GM21381 (cell line): ENCODE measurements around the gene RB1.
"Not testable (repeated sequence)": the region's sequence is repeated elsewhere in the genome, so short reads cannot be mapped to it uniquely, and the experiment has no call there.

ENCODE experiments used
- ATAC-seq: cut with Tn5 transposase; IDR thresholded peaks from one replicate; pipeline ENCODE4 v1.9.1; 2021; ENCODE audit warnings: mild to moderate bottlenecking, moderate library complexity; ENCODE audit not compliant: unreplicated experiment

The RB1 gene

DNA sequence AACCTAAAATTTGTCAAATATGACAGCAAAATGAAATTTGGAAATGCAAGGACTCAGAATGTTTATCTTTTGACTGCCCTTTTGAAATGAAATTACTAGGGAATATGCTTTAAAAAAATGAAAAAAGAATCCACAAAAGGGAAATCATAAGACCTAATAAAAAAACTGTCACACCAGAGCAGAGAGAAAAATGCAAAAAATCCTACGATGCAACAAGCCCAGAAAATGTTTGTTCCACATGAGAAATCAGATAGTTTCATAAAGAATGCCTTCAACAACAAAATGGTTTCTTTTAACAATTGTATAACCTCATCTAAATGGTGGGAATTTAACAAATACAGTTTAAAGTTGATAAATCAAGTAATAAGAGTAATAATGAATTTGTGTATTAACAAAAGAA, 101.4 kb downstream of the RB1 start:
- no peak for ATAC-seq

DNA sequence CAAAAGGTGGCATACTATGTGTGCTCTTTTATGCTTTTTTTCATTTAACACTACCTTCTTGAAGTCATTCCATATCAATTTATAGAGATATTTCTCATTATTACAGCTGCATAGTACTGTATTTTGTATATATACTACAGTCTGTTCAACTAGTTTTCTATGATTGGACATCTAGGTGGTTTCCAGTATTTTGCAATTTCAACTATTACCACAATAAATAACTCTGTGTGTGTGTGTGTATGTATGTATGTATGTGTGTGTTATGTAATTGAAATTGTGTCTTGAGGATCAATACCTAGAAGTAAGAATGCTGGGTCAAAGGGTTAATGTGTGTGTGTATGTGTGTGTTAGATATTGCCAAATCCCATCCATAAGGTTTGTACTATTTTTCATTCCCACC, 102.3 kb downstream of the RB1 start:
- no peak for ATAC-seq

- no peak for ATAC-seq
These were observed 106.6 kb downstream of the RB1 start for GRCh38 chr13:48410199-48410598.

DNA sequence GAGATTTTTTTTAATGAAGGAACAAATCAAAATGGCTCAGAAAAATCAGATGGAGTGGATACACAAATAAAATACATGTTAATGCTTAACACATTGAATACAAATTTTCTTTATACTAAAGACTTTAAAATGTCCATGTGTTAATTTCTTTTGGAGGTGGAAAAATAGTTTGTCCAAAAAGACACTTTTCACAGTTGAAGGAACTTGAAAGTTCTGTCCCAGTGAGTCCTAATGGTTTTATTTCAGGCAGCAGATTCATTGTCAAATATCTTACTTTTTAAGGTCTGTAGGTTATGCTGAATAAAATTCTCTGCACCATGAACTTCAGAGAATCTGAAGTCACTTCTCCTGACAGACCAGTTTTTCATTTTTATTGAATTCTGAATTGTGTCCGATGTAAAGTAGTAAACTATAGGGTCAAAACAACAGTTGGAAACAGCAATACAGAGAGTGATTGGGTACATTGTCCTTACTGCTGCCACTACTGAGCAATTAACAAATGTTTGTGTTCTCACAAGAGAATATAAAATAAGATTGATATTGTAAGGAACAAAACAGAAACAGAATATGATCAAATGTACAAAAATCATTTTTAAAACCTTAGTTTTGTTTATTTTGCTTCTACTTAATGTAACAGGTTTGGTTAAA, 107.7 kb downstream of the RB1 start:
- no peak for ATAC-seq

DNA sequence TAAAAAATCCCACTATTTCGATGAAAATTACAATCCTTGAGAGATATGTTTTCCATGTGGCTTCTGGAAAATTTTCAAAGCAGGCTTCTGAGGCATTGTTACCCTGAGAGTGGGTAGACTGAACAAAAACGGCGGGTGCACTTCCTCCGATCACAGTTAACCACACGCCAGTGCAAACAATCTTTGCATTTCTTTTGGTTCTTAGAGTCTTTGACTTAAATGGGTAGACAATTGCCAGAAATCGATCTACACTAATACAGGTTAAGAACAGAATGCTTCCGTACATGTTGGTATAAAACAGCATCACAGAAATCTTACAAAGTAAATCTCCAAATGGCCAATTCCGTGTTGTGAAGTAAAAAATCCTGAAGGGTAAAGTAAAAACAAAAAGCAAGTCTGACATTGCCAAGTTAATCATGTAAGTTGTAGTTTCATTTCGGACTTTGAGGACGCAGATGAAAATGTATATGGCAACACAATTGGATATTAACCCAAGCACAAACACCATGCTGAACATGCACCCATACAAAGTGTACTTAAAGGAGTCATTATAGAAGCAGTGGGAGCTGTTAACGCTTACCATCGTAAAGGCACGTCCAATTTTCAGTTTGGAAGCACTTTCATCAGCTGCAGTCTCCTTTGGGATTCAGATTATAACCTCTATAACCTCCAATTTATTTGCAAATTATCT, 108.4 kb downstream of the RB1 start:
- ATAC-seq, result no peak

GRCh38 chr13:48412881-48413351, 109.4 kb downstream of the RB1 start, which contains the start of gene LPAR6:
LPAR6 (minus strand) TSS chr13:48413113; CDS start chr13:48412423, 690 bp downstream.
- ATAC-seq, result no peak

DNA sequence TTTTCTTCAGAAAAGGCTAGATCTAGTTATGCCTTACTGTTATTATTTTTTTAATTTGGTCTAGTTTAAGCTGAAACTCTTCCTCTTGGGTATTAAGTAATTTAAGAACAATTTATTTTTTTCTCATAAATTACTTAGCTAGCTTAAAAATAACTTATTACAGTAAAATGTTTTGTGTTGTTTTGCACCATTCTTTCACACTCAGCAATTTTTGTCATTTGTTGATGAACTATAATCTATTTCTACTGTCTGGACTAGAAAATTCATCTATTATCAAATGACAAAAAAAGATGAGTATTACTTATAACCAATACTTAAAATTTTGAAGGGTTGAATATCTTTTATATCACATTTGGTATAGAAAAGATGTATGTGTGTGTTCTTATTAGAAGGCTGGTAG, 111.0 kb downstream of the RB1 start:
- no peak for ATAC-seq

DNA sequence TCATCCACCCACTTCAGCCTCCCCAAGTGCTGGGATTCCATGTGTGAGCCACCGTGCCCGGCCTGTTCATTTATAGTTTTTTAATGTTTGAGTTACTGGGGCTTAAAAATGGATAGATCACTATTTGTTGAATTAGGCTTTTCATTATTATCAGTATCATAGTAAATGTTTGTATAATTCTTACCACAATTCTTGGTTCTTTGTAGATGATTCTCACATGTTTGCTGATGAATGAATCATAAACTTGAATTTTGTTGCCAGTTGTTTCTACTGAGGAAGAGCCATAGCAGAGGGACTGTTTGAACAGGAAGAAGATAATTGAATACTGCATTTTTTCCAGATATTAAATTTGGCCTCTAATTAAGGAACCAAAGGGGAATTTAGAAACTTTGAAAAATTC, 112.0 kb downstream of the RB1 start:
- ATAC-seq, result no peak

- ATAC-seq, result not testable (repeated sequence)
These were observed 118.5 kb downstream of the RB1 start for GRCh38 chr13:48422003-48422402.

DNA sequence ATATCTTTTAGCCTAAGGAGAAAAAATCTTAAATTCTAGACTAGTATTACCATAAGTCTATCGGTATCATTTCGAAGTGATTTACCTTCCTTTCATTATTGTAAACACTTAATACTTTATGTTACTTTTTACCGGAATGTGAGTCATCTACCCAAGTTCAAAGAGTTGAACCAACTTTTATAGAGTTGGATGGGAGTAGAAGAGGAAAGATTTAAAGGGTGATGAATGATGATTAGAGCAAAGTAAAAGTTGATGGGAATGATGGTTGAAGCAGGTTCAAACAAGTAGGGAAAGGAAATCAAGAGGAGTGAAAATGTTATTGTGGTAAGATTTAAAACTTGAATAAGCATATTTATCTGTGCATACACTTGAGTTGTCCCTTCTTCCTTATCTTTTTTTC, 120.7 kb downstream of the RB1 start:
- ATAC-seq, result no peak

GRCh38 chr13:48426052-48426451, 122.5 kb downstream of the RB1 start:
- no peak for ATAC-seq

DNA sequence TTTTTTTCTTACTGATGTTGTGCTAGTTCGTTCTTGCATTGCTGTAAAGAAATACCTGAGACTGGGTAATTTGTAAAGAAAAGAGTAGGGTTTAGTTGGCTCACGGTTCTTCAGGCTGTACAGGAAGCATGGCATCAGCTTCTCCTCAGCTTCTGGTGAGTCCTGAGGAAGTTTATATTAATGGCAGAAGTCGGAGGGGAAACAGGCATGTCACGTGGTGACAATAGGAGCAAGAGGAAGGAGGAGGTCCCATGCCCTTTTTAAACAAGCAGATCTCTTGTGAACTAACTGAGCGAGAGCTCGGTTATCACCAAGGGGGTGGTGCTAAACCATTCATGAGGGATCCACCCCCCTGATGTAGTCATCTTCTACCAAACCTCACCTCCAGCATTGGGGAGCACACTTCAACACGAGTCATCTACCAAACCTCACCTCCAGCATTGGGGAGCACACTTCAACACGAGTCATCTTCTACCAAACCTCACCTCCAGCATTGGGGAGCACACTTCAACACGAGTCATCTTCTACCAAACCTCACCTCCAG, 123.3 kb downstream of the RB1 start:
- ATAC-seq, result not testable (repeated sequence)

GRCh38 chr13:48429036-48429435, 125.5 kb downstream of the RB1 start:
- no peak for ATAC-seq

GRCh38 chr13:48429886-48430285, 126.3 kb downstream of the RB1 start:
- ATAC-seq, result peak; percentile 64

DNA sequence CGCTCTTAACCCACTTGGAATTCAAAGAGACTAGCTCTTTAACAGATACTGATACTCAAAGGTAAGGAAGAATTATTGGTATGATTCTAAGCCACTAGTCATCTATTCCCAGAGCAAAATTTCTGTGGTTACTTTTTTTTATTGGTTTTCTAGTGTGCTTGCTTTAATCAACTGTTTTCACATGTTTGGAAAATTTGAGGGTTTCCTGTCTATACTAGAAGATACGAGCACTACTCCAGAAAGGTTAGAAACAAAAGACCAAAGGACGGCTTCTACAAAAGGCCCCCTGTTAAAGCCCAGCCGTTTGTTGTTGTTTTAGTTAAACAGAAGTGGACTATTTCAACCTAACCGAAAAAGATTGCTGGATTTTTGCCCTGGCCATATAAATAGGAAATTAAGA, 127.9 kb downstream of the RB1 start:
- ATAC-seq, result no peak

DNA sequence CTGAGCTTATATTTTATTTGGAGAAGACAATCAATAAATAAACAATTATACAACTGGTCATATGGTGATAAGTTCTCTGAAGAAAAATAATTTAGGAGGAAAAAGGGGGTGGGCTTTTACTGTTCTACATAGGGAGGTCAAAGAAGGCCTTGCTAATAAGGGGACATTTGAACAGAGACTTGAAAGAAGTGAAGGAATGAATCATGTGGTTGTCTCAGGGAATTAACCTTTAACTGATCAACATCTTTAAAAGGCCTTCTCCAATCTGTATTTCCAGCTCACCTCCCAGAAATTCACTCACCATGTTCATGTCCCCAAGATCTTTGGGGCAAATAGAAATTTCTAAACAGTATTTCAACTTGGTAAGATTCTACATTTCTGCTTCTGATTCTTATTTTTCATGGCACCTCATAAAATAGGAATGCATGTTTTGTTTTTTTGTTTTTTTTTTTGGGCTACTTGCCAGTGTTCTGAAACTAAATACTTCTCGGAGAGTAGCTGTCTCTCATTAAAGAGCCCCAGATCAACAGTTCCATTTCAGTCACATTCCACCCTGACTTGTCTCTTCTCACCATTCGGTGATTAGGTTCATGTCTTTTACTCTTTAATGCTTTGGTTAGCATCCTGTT, 128.6 kb downstream of the RB1 start:
- ATAC-seq, result no peak

DNA sequence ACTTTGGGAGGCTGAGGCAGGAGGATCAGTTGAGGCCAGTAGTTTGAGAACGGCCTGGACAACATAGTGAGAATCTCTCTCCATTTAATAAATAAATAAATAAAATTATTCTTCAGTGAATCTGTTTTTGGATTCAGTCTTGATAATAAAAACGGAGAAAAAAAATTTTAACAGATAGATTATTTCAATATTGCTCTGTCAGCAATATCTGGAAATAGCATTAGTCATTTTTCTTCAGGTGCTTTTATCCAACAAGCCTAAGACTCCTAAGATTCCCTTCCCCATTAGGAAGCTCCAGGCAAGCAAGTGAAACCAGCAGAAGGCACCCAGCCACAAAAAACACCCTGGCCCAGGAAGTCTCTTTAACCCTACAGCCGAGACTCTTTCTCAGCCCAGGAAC, 130.6 kb downstream of the RB1 start:
- ATAC-seq, result no peak

DNA sequence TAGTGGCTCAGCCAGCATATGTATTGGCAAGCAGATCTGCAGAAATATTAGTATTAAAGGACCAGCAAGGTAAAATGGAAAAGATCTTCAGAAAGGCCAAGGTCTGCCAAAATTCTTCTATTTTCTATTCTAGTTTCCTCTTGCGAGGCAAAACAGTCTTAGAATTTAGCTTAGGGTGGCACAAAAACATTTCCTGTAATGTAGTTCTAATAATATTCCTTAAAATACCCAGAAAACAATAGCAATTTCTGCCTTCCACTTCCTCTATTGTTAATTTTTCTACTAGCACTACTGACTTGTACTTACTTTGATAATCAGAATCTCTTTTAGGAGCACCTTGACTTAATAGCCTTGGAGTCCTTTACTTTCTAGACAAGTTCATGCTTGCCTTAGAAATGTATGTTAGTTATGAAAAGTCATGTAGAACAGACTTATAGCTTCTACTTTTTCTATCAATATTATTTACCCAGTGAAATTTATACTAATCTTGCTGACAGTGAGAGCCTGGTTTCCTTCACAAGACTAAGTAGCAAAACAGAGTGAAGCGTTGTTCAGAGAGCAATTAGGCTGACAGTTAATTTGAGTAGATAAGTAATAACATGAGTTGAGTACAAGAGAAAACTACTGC, 133.2 kb downstream of the RB1 start:
- no peak for ATAC-seq

GRCh38 chr13:48437371-48437770, 133.8 kb downstream of the RB1 start:
- ATAC-seq, result no peak

DNA sequence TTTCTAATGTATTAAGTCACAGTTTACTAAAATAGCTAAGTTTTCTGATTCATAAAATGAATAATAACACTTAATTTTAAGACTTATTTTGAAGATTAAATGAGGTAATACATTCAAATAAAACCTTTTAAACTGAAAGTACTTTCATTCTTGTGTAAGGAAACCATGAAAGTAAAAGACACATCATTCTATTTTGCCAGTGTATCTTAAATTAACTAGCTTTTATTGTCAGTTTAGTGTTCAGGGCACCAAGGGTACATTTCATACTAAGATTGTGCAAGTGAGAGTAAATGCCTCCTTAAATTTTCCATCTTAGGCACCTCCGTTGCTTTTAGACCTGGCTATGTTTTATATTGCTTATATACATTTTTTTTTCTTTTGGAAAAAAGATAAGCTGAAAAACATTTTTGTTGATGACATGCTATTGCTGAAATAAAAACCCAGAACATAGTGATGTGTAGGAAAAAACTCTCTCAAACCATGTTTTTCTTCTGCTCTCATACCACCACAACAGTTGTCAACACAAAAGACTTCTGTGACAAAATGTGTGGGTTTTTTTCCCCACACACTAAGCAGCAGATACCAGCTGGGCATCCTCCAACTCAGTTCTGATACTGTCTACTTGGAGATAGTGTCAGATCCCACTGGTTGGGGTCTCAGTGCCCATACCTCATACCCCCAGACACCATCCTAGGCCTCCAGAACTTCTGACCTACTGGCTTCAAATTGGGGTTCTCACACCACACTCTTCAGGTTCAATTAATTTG, 140.1 kb downstream of the RB1 start:
- no peak for ATAC-seq

GRCh38 chr13:48446464-48446863, 142.9 kb downstream of the RB1 start:
- ATAC-seq, result no peak
